HG02938 (cell line): ENCODE results near the gene GRAMD1A.
"Not testable (repeated sequence)": the region's sequence is repeated elsewhere in the genome, so short reads cannot be mapped to it uniquely, and the experiment has no call there.

Experiments
- ATAC-seq: cut with Tn5 transposase; IDR thresholded peaks from one replicate; pipeline ENCODE4 v1.9.1; 2021; ENCODE audit warnings: mild to moderate bottlenecking, moderate library complexity; ENCODE audit not compliant: unreplicated experiment

Gene GRAMD1A

GRCh38 chr19:35002037-35002535 lies 2.0 kb downstream of the GRAMD1A start:
- ATAC-seq: no peak

- ATAC-seq: no peak
Observed at GRCh38 chr19:35004517-35005255, 4.6 kb downstream of the GRAMD1A start.

GRCh38 chr19:35005256-35005977 lies 5.3 kb downstream of the GRAMD1A start:
- no peak for ATAC-seq

GRCh38 chr19:35006007-35006341 lies 5.9 kb downstream of the GRAMD1A start:
- ATAC-seq: not testable (repeated sequence)

GRCh38 chr19:35006342-35006998 lies 6.3 kb downstream of the GRAMD1A start:
- no peak for ATAC-seq

- ATAC-seq: no peak
Observed at GRCh38 chr19:35006999-35007365, 6.9 kb downstream of the GRAMD1A start.

- not testable (repeated sequence) for ATAC-seq
Observed at GRCh38 chr19:35007427-35007826, 7.3 kb downstream of the GRAMD1A start.

- no peak for ATAC-seq
Observed at GRCh38 chr19:35008891-35009341, 8.8 kb downstream of the GRAMD1A start.

- ATAC-seq: no peak
Observed at GRCh38 chr19:35009424-35010415, 9.6 kb downstream of the GRAMD1A start.

- no peak for ATAC-seq
Observed at GRCh38 chr19:35011091-35011689, 11.1 kb downstream of the GRAMD1A start.

- no peak for ATAC-seq
Observed at GRCh38 chr19:35011737-35012682, 11.9 kb downstream of the GRAMD1A start.

GRCh38 chr19:35013041-35013819 lies 13.1 kb downstream of the GRAMD1A start:
- ATAC-seq: no peak

GRCh38 chr19:35013820-35014754 lies 14.0 kb downstream of the GRAMD1A start:
- no peak for ATAC-seq

GRCh38 chr19:35014774-35015173 lies 14.7 kb downstream of the GRAMD1A start:
- ATAC-seq: not testable (repeated sequence)

- ATAC-seq: no peak
Observed at GRCh38 chr19:35015270-35015953, 15.3 kb downstream of the GRAMD1A start.

- ATAC-seq: no peak
Observed at GRCh38 chr19:35015954-35016351, 15.8 kb downstream of the GRAMD1A start.

- no peak for ATAC-seq
Observed at GRCh38 chr19:35017507-35017906, 17.4 kb downstream of the GRAMD1A start.
